ENCODE measurements around the gene FKBP11.

Gene FKBP11

GRCh38 chr12:48880647-48881046 is 44.6 kb downstream of the FKBP11 start:
- CTCF ChIA-PET, result interaction anchor here (0.6 to 8.3 kb wide), 4 partner anchors 10 to 27 kb away, joined by 3 to 64 read pairs (median 23); partner anchors contain the start of gene DDX23

DNA sequence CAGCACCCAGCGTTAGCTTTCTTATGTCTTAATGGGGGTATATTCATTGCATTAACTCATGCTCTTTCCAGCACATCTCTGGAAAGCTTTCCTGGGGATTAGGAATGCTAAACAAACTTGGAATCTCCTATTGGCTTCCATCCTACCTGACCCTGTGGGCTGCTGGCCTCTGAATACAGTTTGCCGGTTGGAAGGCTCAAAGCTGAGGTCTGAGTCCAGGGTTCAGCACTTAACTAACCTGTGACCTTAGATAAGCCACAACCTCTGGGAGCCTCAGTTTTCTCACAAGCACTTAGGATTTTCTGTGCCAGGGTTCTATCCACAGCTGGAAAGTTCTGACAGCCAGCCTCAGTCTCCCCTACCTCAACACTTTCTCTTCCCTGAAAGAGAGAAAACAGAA is 46.7 kb downstream of the FKBP11 start:
- no peaks in the 10 kb centered on the region for H3K9me3 ChIP-seq (ENCODE audit: control insufficient read depth, insufficient read depth, low read depth, low read length)
- CTCF ChIA-PET, result interaction anchor here (0.6 to 8.3 kb wide), 5 partner anchors 12 to 260 kb away, joined by 3 to 64 read pairs (median 7); partner anchors contain the start of gene DDX23
- H3K36me3 ChIP-seq (ENCODE audit: control insufficient read depth in 2 of 2, insufficient read depth in 1 of 2, low read length in 2 of 2), result no peaks in the 10 kb centered on the region
- H3K27ac ChIP-seq (ENCODE audit: extremely low read depth, low read depth, low read length), result no peak overlapping the region
- no peak overlapping the region for H3K4me3 ChIP-seq (ENCODE audit: low read depth, low read length)
- peaks cover 16% of the 10 kb centered on the region for H3K4me1 ChIP-seq (ENCODE audit: control insufficient read depth, insufficient read depth, low read length)
- TF ChIP-seq ZNF169 (tag by site-specific recombination; IDR thresholded peaks at IDR 0.05) (no peak), ZNF843 (tag by site-specific recombination; IDR thresholded peaks at IDR 0.05) (no peak), ZNF266 (tag by site-specific recombination; IDR thresholded peaks at IDR 0.05; ENCODE audit: low read depth) (no peak), EGR2 (tag by site-specific recombination; IDR thresholded peaks at IDR 0.05; ENCODE audit: low read depth) (no peak), ZNF677 (tag by site-specific recombination; IDR thresholded peaks at IDR 0.05) (no peak), YY1 (tag by site-specific recombination; IDR thresholded peaks at IDR 0.05) (no peak), ZNF138 (tag by site-specific recombination; IDR thresholded peaks at IDR 0.05; ENCODE audit: borderline replicate concordance) (no peak), YY2 (tag by site-specific recombination; IDR thresholded peaks at IDR 0.05) (no peak), IKZF3 (tag by site-specific recombination; IDR thresholded peaks at IDR 0.05) (no peak), ZNF514 (tag by site-specific recombination; IDR thresholded peaks at IDR 0.05) (no peak), KLF16 (tag by site-specific recombination; IDR thresholded peaks at IDR 0.05) (no peak), PRDM6 (tag by site-specific recombination; IDR thresholded peaks at IDR 0.05) (no peak), SP7 (tag by site-specific recombination; IDR thresholded peaks at IDR 0.05) (no peak)
- POLR2A ChIA-PET, result no interaction called here

More at GRCh38 chr12:48880647-48881046, 44.6 kb downstream of the FKBP11 start:
- Histone ChIP-seq H3K27ac (ENCODE audit: extremely low read depth, low read depth, low read length) (no peak overlapping the region), H3K4me1 (ENCODE audit: control insufficient read depth, insufficient read depth, low read length) (peaks cover 20% of the 10 kb centered on the region), H3K4me3 (ENCODE audit: low read depth, low read length) (no peak overlapping the region), H3K36me3 (ENCODE audit: control insufficient read depth in 2 of 2, insufficient read depth in 1 of 2, low read length in 2 of 2) (no peaks in the 10 kb centered on the region), H3K9me3 (ENCODE audit: control insufficient read depth, insufficient read depth, low read depth, low read length) (no peaks in the 10 kb centered on the region)
- POLR2A ChIA-PET, result interaction anchor here (0.8 to 3.4 kb wide), 3 partner anchors 12 to 28 kb away, joined by 3 to 24 read pairs (median 8); partner anchors contain the start of genes DDX23 and RND1
- no peak for TF ChIP-seq ZFHX2 (tag by site-specific recombination; conservative IDR thresholded peaks at IDR 0.05)
- no peak for TF ChIP-seq ZBTB20 (tag by site-specific recombination; IDR thresholded peaks at IDR 0.05)
- TF ChIP-seq PRDM10 (tag by site-specific recombination; IDR thresholded peaks at IDR 0.05), result no peak
- TF ChIP-seq ZNF324 (tag by site-specific recombination; IDR thresholded peaks at IDR 0.05), result no peak
- no peak for TF ChIP-seq KLF10 (tag by site-specific recombination; IDR thresholded peaks at IDR 0.05)
- TF ChIP-seq ZNF510 (tag by site-specific recombination; IDR thresholded peaks at IDR 0.05; ENCODE audit: insufficient replicate concordance), result no peak

All from HEK293 (cell line).